ENCODE results near the gene CSF1R. TPM values are rescaled to one million over a fixed set of nuclear protein-coding genes. Genes with fewer than 3 reads are reported as not detected.

CSF1R gene
- total RNA-seq, 3 donors from 2014 or later (not counting 1 experiment from before 2014, with no cell fraction given): 4.9 to 39.0 (median 7.8) TPM

DNA sequence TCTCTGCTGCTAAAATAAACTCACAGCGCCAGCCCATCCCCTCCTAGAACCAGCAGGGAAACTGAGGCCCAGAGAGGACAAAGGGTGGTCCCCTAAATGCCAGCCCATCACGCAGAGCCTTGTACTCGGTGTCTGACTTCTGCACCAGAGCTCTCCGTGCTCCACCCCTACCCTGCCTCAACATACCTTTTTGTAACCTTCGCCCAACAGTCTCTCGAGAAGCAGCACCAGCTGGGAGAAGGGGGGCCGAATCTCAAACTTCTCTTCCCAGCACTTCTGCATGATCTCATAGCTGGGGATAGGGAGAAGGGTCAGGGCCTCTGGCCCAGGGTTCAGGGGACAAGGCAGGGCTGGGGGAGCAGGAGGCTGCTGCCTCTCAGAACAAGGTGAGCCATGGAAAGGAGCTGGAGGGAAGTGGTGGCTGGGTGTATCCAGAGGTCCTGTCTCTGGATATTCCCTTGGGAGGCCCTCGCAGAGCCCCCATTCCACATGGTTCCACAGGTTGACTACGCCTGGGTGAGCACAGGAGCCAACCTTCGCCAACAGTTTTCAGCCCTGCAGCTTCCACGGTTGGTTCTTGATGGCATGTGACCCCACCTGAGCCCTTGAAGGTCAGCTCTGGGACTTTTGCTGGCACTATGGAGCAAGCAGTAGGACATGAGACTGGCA lies 32.3 kb upstream of the CSF1R start:
- Mint-ChIP-seq H3K27me3 (ENCODE audit: low read depth in 2 of 2) (no peaks in the 10 kb centered on the region), H3K9me3 (no peaks in the 10 kb centered on the region), H3K4me1 (peaks cover 4 to 5% of the 10 kb centered on the region in 2 donors), H3K4me3 (no peak overlapping the region), H3K36me3 (no peaks in the 10 kb centered on the region), H3K27ac (no peak overlapping the region)
- Histone ChIP-seq H3K36me3 (ENCODE audit: control insufficient read depth, insufficient read depth, low read length) (no peaks in the 10 kb centered on the region), H3K27ac (ENCODE audit: low read length) (no peak overlapping the region), H3K9me3 (ENCODE audit: control insufficient read depth, insufficient read depth, low read length) (no peaks in the 10 kb centered on the region), H3K4me1 (ENCODE audit: control insufficient read depth, insufficient read depth, low read length) (no peaks in the 10 kb centered on the region), H3K4me3 (ENCODE audit: low read length) (no peak overlapping the region), H3K27me3 (ENCODE audit: control insufficient read depth, insufficient read depth, low read length) (no peaks in the 10 kb centered on the region)
- DNase-seq (no peak), ATAC-seq (no peak)
- WGBS (ENCODE audit: insufficient coverage): 92% methylated on average over 9 of the region's 11 CpGs
- TF ChIP-seq, protein P1, sequence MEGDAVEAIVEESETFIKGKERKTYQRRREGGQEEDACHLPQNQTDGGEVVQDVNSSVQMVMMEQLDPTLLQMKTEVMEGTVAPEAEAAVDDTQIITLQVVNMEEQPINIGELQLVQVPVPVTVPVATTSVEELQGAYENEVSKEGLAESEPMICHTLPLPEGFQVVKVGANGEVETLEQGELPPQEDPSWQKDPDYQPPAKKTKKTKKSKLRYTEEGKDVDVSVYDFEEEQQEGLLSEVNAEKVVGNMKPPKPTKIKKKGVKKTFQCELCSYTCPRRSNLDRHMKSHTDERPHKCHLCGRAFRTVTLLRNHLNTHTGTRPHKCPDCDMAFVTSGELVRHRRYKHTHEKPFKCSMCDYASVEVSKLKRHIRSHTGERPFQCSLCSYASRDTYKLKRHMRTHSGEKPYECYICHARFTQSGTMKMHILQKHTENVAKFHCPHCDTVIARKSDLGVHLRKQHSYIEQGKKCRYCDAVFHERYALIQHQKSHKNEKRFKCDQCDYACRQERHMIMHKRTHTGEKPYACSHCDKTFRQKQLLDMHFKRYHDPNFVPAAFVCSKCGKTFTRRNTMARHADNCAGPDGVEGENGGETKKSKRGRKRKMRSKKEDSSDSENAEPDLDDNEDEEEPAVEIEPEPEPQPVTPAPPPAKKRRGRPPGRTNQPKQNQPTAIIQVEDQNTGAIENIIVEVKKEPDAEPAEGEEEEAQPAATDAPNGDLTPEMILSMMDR (IDR thresholded peaks at IDR 0.05): no peak
- intact Hi-C loops (cut with micrococcal nuclease): no loop called here

DNA sequence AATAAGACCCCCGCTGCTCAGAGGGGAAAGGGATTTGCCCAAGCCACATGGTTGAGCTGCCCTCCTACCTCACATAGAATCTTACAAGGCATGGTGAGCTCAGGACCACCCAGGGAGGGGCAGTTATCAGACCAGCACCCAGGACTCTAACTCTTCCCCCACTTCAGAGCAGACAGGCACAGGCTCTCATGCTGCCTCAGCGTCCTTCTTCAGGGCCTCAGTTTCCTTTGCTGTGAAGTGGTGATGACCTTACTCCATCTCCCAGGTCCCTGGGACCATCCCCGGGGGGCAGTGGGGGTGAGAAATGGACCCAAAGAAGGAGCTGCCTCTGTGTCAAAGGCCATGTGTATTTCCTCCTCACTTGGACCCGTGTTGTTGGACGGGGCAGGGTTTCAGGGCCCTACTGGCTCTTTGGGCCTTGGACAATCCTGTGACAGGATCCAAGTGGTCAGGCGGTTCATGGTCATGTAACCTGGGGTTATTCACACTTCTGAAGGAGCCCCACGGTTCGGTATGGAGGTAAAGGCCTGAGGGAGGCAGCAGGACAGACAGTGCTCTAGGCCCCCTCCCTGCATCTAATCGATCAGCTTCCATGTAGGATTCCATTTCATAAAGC lies 31.7 kb upstream of the CSF1R start:
- H3K27ac Mint-ChIP-seq: no peak overlapping the region
- Histone ChIP-seq H3K4me1 (ENCODE audit: control insufficient read depth, insufficient read depth, low read length) (peaks cover 4% of the 10 kb centered on the region), H3K9me3 (ENCODE audit: control insufficient read depth, insufficient read depth, low read length) (no peaks in the 10 kb centered on the region), H3K27me3 (ENCODE audit: control insufficient read depth, insufficient read depth, low read length) (no peaks in the 10 kb centered on the region), H3K27ac (ENCODE audit: low read length) (no peak overlapping the region), H3K36me3 (ENCODE audit: control insufficient read depth, insufficient read depth, low read length) (no peaks in the 10 kb centered on the region), H3K4me3 (ENCODE audit: low read length) (no peak overlapping the region)
- DNase-seq: no peak
- H3K4me1 Mint-ChIP-seq: peaks cover 9 to 10% of the 10 kb centered on the region in 2 donors
- peaks cover 0 to 2% of the 10 kb centered on the region in 2 donors for H3K27me3 Mint-ChIP-seq (ENCODE audit: low read depth in 2 of 2)
- TF ChIP-seq, protein P1 (IDR thresholded peaks at IDR 0.05): no peak
- intact Hi-C loops (cut with micrococcal nuclease): no loop called here
- no peak overlapping the region for H3K4me3 Mint-ChIP-seq
- 91% methylated on average over 9 of the region's 9 CpGs for WGBS (ENCODE audit: insufficient coverage)
- H3K36me3 Mint-ChIP-seq: no peaks in the 10 kb centered on the region
- no peak for ATAC-seq
- H3K9me3 Mint-ChIP-seq: no peaks in the 10 kb centered on the region

DNA sequence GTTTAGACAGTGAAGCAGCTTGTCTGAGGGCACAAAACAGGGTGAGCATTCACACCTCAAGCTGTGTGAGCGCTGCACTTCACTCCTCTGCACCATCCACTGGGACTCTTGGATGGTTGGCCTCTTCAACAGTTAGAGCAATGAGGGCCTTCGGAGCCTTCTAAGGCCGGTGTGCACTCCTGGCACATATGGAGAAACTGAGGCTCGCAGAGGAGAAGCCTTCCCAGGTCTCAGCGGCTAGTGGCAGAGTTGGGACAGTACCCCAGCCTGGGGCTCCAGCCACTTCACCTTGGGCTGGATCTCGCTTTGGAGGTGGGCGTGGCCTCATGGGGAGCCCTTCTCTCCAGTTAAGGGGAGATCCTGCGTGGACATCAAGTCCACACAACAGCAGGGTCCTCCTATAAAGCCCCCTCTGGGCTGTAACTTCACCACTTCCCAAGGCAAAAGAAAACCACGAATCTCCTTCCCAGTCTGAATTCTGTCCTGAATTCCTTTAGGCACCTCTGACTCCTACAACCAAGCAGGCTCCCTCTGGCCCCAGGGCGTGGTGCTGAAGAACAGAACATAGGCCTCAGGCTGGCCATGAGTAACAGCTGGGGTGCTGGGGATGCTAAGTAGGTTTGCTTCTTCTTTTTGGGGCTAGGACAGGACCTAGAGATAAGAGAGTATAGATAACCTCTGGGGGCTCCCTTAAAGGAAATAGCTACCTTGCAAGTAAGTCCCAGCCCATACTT lies 30.5 kb upstream of the CSF1R start:
- Histone ChIP-seq H3K27ac (ENCODE audit: low read length) (no peak overlapping the region), H3K9me3 (ENCODE audit: control insufficient read depth, insufficient read depth, low read length) (no peaks in the 10 kb centered on the region), H3K4me1 (ENCODE audit: control insufficient read depth, insufficient read depth, low read length) (peaks cover 11% of the 10 kb centered on the region), H3K4me3 (ENCODE audit: low read length) (no peak overlapping the region), H3K36me3 (ENCODE audit: control insufficient read depth, insufficient read depth, low read length) (no peaks in the 10 kb centered on the region), H3K27me3 (ENCODE audit: control insufficient read depth, insufficient read depth, low read length) (no peaks in the 10 kb centered on the region)
- H3K9me3 Mint-ChIP-seq: no peaks in the 10 kb centered on the region
- no peak overlapping the region for H3K4me3 Mint-ChIP-seq
- peaks cover 0 to 5% of the 10 kb centered on the region in 2 donors for H3K27me3 Mint-ChIP-seq (ENCODE audit: low read depth in 2 of 2)
- ATAC-seq: no peak
- no peaks in the 10 kb centered on the region for H3K36me3 Mint-ChIP-seq
- H3K27ac Mint-ChIP-seq: no peak overlapping the region
- H3K4me1 Mint-ChIP-seq: peaks cover 12 to 14% of the 10 kb centered on the region in 2 donors
- TF ChIP-seq, protein P1 (IDR thresholded peaks at IDR 0.05): no peak
- intact Hi-C loops (cut with micrococcal nuclease): no loop called here
- no peak for DNase-seq
- WGBS (ENCODE audit: insufficient coverage): 88% methylated on average over 10 of the region's 10 CpGs
